ENCODE data around the gene AGPAT3.
A peak's percentile ranks its signal among the peaks of the same experiment; 100 is the strongest.
"Not testable (repeated sequence)": the region's sequence is repeated elsewhere in the genome, so short reads cannot be mapped to it uniquely, and the experiment has no call there.

Gene AGPAT3

GRCh38 chr21:43835050-43835449 lies 30.0 kb upstream of the AGPAT3 start:
- no peak for DNase-seq

DNA sequence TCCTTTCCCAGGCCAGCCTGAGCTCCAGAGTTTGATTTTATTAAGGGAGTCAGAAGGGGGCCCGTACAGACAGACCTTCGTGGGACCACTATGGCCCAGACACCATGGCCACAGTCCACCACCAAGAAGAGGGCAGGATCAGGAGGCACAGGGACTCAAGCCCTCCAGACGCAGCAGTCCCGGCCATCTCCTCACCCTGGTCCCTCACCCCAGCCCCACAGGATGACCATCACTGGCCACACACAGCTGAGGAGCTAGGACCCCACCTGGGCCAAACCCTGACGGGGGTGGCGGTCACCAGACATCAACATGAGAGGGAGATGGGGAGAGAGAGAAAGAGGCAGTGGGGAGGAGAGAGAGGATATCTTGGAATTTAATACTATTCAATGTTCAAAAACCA lies 29.2 kb upstream of the AGPAT3 start:
- DNase-seq: no peak

GRCh38 chr21:43836616-43837015 lies 28.4 kb upstream of the AGPAT3 start:
- no peak for DNase-seq

DNA sequence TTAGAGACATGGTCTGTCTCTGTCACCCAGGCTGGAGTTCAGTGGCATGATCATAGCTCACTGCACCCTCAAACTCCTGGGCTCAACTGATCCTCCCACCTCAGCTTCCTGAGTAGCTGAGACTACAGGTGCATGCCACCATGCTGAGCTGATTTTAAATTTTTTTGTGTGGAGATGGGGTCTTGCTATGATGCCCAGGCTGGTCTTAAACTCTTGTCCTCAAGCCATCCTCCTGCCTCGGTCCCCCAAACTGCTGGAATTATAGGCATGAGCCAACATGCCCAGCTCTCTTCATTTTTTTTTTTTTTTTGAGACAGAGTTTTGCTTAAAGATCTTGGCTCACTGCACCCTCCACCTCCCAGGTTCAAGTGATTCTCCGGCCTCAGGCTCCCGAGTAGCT lies 24.8 kb upstream of the AGPAT3 start:
- no peak for DNase-seq

DNA sequence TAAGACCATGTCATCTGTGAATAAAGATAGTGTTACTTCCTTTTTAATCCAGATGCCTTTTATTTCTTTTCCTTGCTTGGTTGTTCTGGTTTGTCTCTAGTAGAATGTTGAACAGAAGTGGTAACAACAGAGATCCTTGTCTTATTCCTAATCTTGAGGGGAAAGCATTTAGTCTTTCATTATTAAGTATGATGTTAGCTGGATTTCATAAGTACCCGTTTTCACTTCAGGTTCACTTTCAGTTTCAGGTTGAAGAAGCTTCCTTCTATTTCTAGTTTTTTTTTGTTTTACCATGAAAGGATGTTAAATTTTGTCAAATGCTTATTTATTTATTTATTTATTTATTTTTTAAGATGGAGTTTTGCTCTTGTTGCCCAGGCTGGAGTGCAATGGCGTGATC lies 22.3 kb upstream of the AGPAT3 start:
- DNase-seq: no peak

- not testable (repeated sequence) for DNase-seq
These were observed 20.1 kb upstream of the AGPAT3 start for GRCh38 chr21:43844906-43845305.

DNA sequence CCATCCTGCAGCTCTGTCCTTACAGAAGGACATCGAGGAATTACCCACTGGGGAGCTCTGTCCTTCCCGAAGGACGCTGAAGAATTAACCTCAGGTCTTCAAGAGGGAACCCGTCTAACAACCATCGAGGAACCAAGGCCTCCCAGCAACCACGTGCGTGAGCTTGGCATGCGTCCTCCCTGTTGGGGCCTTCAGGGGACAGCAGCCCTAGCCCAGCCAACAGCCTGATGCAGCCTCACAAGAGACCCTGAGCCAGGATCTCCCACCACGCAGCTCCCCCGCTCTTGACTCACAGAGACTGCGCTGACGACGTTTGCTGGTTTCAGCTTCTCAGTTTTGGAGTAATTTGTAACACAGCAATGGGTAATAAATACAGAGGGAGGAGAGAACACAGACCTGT lies 19.6 kb upstream of the AGPAT3 start:
- no peak for DNase-seq

DNA sequence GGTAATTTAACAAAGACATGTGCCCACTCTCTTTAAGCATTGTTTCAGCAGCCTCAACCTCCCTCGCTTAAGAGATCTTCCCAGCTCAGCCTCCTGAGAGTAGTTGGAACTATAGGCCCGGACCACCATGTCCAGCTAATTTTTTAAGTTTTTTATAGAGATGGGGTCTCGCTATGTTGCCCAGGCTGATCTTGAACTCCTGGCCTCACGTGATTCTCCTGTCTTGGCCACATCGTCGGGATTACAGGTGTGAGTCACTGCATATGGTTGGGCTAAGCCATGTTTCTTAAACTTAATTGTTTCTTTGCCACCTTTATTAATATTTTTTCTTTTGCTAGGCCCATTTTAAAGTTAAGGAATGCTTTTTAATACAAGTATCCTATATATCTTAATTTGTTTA lies 18.6 kb upstream of the AGPAT3 start:
- DNase-seq: no peak

DNA sequence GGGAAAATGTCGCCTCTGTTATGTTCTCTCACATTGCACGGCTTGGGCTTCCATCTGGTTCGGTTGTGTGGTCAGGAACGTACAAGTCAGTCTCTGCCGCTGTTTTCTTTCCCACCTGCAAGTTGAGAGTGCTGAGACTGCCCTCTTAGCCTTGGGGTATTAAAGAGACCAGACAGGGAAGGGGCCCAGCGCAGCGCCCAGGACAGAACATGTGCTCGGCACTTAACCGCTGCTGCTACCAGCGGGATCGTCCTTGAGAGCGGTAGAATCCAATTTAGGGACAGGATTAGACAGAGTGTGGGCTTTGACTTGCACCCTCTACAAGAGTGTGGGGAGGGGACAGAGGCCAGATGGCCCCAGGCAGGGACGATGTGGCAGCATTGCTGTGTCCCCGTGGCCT lies 17.7 kb upstream of the AGPAT3 start:
- DNase-seq: no peak

GRCh38 chr21:43848771-43849170 lies 16.3 kb upstream of the AGPAT3 start:
- no peak for DNase-seq

- no peak for DNase-seq
These were observed 15.3 kb upstream of the AGPAT3 start for GRCh38 chr21:43849532-43850299.

- DNase-seq: no peak
These were observed 14.2 kb upstream of the AGPAT3 start for GRCh38 chr21:43850728-43851295.

GRCh38 chr21:43851593-43851992 lies 13.4 kb upstream of the AGPAT3 start:
- DNase-seq: no peak

GRCh38 chr21:43853851-43854772 lies 10.9 kb upstream of the AGPAT3 start:
- no peak for DNase-seq

DNA sequence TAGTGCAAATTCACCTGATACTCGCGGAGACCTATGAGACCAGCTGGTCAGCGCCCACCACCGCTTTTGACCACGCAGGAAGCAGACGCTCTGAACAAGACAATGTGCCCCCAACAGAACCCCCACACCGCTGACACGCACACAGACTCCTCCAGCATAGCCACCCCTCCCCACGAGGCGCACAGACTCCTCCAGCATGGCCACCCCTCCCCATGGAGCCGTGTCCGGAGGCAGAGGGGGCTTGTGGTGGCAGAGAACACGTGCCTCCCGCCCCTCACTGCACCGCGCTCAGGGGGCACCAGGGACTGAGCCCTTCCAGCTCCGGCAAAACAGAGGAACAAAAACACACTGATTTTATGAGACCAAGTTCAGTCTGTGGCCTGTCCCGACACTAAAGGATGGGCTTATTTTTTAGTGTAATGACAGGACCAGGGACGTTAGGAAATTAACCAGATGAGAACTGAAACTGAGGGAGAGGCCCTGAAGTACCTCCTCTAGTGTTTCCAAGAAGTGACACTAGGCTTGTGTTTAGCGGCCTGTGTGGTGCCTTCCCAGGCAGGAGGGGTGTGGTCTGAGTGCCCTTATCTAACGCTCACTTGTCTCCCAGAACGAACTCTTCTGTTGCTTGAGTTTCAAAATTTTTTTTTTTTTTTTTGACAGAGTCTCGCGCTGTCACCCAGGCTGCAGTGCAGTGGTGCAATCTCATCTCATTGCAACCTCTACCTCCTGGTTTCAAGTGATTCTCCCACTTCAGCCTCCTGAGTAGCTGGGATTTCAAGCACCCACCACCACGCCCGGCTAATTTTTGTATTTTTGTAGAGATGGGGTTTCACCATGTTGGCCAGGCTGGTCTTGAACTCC lies 10.0 kb upstream of the AGPAT3 start:
- DNase-seq: peak; percentile 47 to 59

DNA sequence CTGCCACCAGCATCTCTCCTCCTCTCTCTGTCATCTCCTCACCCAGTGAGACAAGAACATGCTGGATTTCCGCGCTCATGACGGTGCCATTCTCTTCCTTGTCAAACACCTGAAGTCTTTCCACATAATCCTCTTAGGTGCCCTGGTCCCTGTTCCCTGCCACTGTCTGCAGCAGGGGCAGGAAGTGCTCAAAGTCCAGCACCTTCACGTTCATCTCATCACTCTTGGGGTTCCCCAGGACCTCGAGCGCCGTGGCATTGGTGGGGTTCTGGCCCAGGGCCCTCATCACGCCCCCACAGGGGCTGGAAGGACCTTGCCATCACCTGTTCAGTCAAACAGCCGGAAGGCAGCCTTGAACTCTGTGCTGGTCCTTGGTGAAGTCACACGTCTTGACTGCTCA lies 9.1 kb upstream of the AGPAT3 start:
- DNase-seq: no peak

- no peak for DNase-seq
These were observed 6.0 kb upstream of the AGPAT3 start for GRCh38 chr21:43858806-43859648.

- no peak for DNase-seq
These were observed 5.2 kb upstream of the AGPAT3 start for GRCh38 chr21:43859747-43860214.

DNA sequence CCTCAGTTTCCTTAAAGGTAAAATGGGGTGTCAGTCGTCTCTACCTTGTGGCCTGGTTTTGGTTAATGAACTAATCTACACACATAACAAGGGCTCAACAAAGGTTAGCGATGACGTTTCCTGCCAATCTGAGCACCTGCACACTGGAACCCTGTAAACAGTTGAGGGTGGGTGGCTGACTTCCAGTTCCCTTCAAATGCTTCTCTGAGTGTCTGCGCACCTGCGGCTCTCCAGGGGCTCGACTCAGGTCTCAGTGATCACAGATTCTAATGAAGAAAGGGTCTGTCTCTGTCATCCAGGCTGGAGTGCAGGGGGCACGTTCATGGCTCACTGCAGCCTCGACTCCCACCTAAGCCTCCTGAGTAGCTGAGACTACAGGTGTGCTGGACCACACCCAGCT lies 3.3 kb upstream of the AGPAT3 start:
- DNase-seq: no peak

GRCh38 chr21:43864313-43864961 lies 586 bp upstream of the AGPAT3 start:
- DNase-seq: peak; percentile 63 to 72

Data from activated T-cell treated with anti-CD3 and anti-CD28 coated beads, Interleukin-2, amount 50 U/mL, for 48 hours (primary cell).